Activated CD8-positive, alpha-beta memory T cell treated with anti-CD3 and anti-CD28 coated beads, Interleukin-2, amount 50 U/mL, for 48 hours (primary cell): ENCODE results near the gene GNAO1.

Experiments used
- DNase-seq: peaks from one replicate; pipeline ENCODE4 v3.0.0-alpha.2; 2020

GNAO1 gene

GRCh38 chr16:56198006-56198754 is 6.9 kb downstream of the GNAO1 start:
- no peak for DNase-seq

DNA sequence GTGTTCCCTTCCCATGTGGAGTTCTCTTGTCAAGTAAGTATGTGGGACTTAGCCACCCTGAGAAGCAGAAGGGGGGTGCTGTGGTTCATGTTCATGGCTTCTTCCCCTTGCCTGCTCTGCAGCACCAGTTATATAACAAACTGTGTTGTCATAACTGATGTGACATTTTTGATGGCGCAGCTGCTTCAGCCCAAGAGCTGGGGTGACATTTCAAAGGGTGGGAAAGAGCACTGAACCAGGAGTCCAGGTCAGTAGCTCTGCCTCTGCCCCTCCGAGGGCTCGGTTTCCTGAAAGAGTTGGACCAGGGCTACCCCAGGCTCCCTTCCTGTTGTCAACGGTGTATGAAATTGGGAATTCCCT is 7.4 kb downstream of the GNAO1 start:
- DNase-seq: peak; percentile 54

GRCh38 chr16:56199164-56199563 is 7.9 kb downstream of the GNAO1 start:
- DNase-seq: no peak

- DNase-seq: no peak
Measured at GRCh38 chr16:56201030-56201429, 9.7 kb downstream of the GNAO1 start.

- no peak for DNase-seq
Measured at GRCh38 chr16:56202036-56202435, 10.7 kb downstream of the GNAO1 start.

- peak; percentile 65 for DNase-seq
Measured at GRCh38 chr16:56203052-56203451, 11.8 kb downstream of the GNAO1 start.

- no peak for DNase-seq
Measured at GRCh38 chr16:56204816-56205215, 13.5 kb downstream of the GNAO1 start.

GRCh38 chr16:56206951-56207350 is 15.7 kb downstream of the GNAO1 start:
- no peak for DNase-seq

GRCh38 chr16:56207421-56207820 is 16.1 kb downstream of the GNAO1 start:
- DNase-seq: no peak

DNA sequence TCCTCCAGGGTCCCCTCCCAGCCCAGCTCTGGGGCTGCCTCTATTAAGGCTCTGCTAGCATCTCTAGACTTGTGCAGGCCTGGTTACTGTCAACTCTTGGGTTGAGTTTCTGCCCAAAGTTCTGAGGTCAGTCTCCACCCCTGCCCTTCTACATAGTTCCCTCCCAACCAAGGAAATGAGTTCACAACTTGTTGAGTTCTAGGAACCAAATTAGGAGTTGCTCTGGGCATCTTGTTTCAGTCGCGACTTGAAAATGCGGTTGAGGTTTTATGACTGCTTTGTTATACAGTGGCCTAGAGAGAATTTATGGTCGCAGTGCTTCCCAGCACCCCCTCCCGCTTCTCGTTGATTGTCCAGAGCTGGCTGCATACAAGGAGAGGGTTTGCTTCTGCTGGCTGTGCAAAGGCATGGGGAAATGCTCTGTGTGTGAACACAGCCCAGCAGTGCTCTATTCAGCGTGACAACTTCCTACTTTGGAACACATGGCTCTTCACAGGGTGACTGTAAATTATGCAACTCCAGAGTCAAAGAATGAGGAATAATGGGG is 20.2 kb downstream of the GNAO1 start:
- no peak for DNase-seq

GRCh38 chr16:56212144-56212543 is 20.9 kb downstream of the GNAO1 start:
- no peak for DNase-seq

DNA sequence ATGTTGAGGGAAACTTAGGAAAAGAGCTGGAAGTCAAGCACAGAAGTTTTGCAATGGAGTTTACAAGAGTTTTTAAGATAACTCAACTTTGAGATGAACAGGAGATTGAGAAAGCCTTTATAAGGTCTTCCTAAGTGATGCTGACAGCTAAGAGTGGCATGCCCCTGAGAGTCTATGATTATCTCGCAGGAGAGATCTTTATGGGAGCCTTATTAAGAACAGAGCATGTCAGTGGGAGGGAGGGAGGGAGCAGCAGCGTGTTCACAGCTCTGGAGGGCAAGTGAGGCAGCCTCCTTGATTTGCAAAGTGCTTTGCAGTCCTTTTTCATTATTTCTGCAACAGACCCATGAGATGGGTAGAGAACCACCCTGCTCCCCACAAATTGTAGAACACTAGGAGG is 30.7 kb downstream of the GNAO1 start:
- no peak for DNase-seq

GRCh38 chr16:56222474-56222997 is 31.2 kb downstream of the GNAO1 start:
- DNase-seq: no peak

GRCh38 chr16:56225017-56225742 is 33.9 kb downstream of the GNAO1 start:
- no peak for DNase-seq

GRCh38 chr16:56226187-56226586 is 34.9 kb downstream of the GNAO1 start:
- no peak for DNase-seq

- no peak for DNase-seq
Measured at GRCh38 chr16:56226845-56227525, 35.7 kb downstream of the GNAO1 start.

DNA sequence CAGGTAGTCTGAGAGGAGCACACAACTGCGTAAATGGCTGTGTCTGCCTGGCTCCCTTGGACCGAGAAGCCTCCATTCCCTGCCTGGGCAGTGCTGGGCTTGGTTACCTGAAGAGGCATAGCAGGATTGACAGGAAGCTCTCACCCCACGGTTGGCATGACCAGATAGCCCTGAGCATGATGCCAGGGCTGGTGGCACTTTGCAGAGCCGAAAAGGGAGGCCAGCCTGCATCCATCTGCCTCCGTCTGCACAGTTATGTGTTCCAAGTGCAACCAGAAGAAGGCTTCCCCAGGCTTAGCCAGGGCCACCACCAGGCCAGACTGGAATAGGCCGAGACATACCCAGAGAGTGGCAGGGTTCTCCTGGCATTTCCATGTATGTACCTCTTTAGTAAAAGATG is 36.6 kb downstream of the GNAO1 start:
- no peak for DNase-seq

- DNase-seq: no peak
Measured at GRCh38 chr16:56228476-56228875, 37.2 kb downstream of the GNAO1 start.

DNA sequence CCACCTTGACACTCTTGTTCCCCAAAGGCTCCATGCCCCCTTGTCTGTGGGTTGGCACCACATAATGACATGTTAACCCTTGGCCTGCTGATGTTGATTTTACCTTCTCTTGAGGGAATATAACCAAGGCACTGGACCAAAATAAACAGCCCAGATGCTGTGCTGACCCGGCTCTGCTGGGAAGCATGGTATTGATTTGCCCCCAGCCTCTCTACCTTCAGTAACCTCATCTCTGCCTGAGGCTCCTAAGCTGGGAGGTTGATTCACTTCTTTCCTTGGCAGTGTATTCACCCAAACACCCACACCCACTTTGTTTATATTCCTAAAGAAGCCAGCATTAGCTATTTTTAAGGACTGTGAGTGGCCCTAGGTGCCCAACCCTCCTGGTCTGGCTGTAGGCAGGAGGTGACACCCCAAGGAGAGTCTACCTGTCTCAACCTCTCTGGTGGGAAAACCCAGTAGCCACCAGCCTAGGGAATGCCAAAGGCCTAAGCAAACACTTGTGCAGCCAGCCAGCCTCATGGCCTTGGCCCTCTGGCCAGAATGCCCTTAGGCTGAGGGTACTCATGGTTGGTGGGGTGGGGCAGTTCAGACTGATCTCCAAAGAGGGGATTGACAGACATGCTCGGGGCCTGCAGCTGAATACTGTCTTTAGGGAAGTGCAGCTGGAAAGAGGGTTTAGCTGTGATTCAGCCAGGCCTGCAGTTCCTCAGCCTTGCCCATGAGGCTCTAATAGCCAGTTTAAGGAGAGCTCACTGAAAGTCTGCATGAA is 42.7 kb downstream of the GNAO1 start:
- DNase-seq: no peak

GRCh38 chr16:56234737-56235136 is 43.4 kb downstream of the GNAO1 start:
- no peak for DNase-seq

- no peak for DNase-seq
Measured at GRCh38 chr16:56237451-56237930, 46.2 kb downstream of the GNAO1 start.

GRCh38 chr16:56238188-56238587 is 46.9 kb downstream of the GNAO1 start:
- DNase-seq: no peak

GRCh38 chr16:56241596-56241995 is 50.3 kb downstream of the GNAO1 start:
- DNase-seq: no peak
